Astrocyte of the spinal cord (primary cell): ENCODE measurements around the gene MYL6.
"Not testable (repeated sequence)": the region's sequence is repeated elsewhere in the genome, so short reads cannot be mapped to it uniquely, and the experiment has no call there.

Experiments used
- DNase-seq: peaks from one replicate; pipeline ENCODE4 v3.0.0; 2011; ENCODE audit warnings: low read depth, low spot score
- H3K4me3 ChIP-seq: 2 replicates; pipeline ENCODE4 v1.5.1; 2011; ENCODE audit warnings: low read depth, mild to moderate bottlenecking, low read length, moderate library complexity
- in situ Hi-C: cut with HindIII; loops from 2 replicates; pipeline ENCODE4 v1.10.0; 2017; ENCODE audit warnings: low sequenced_read_pairs
- TF ChIP-seq, protein P1 (sequence below): IDR thresholded peaks from 2 replicates; pipeline ENCODE4 v1.5.1; 2012; ENCODE audit warnings: low read depth, mild to moderate bottlenecking, low read length, inconsistent platforms

The MYL6 gene

GRCh38 chr12:56152756-56153677 lies 5.1 kb upstream of the MYL6 start:
- DNase-seq: no peak
- in situ Hi-C loops: no loop called here
- peak overlapping the region; percentile 74 for H3K4me3 ChIP-seq
- TF ChIP-seq, protein P1, sequence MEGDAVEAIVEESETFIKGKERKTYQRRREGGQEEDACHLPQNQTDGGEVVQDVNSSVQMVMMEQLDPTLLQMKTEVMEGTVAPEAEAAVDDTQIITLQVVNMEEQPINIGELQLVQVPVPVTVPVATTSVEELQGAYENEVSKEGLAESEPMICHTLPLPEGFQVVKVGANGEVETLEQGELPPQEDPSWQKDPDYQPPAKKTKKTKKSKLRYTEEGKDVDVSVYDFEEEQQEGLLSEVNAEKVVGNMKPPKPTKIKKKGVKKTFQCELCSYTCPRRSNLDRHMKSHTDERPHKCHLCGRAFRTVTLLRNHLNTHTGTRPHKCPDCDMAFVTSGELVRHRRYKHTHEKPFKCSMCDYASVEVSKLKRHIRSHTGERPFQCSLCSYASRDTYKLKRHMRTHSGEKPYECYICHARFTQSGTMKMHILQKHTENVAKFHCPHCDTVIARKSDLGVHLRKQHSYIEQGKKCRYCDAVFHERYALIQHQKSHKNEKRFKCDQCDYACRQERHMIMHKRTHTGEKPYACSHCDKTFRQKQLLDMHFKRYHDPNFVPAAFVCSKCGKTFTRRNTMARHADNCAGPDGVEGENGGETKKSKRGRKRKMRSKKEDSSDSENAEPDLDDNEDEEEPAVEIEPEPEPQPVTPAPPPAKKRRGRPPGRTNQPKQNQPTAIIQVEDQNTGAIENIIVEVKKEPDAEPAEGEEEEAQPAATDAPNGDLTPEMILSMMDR: no peak

GRCh38 chr12:56153678-56154065 lies 4.5 kb upstream of the MYL6 start:
- in situ Hi-C loops: no loop called here
- DNase-seq: no peak
- TF ChIP-seq, protein P1: no peak
- peak overlapping the region; percentile 74 for H3K4me3 ChIP-seq

GRCh38 chr12:56154246-56154771 lies 3.9 kb upstream of the MYL6 start:
- in situ Hi-C loops: no loop called here
- no peak for DNase-seq
- no peak overlapping the region for H3K4me3 ChIP-seq
- TF ChIP-seq, protein P1: no peak

- H3K4me3 ChIP-seq: no peak overlapping the region
- TF ChIP-seq, protein P1: no peak
- in situ Hi-C loops: no loop called here
- no peak for DNase-seq
Measured at GRCh38 chr12:56154818-56155217, 3.3 kb upstream of the MYL6 start.

DNA sequence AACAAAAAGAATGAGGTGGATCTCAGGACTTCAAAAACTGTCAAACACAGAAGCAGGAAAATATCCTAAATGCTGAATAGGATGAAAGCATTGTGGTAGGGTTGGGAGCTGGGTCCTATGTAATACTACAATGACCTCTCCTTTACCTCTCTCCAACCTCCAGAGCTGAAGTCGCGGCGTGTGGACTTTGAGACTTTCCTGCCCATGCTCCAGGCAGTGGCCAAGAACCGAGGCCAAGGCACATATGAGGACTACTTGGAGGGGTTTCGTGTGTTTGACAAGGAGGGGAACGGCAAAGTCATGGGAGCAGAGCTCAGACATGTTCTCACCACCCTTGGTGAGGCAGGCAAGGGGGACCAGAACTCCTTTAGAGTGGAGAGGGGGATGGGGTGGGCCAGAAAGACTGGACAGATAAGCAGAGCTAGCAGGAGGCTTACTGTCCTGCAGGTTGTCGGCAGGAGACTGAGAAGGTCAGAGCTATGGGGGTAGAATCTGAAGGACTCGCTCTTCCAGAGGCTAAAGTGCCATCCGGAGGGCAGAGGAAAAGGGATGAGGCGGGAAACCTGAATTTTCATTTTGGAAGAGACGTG lies 2.8 kb upstream of the MYL6 start:
- DNase-seq: no peak
- H3K4me3 ChIP-seq: no peak overlapping the region
- in situ Hi-C loops: no loop called here
- TF ChIP-seq, protein P1: no peak

- H3K4me3 ChIP-seq: peak overlapping the region; percentile 83
- DNase-seq, in situ Hi-C loops: not testable (repeated sequence)
Measured at GRCh38 chr12:56156464-56157200, 1.5 kb upstream of the MYL6 start.
